ENCODE data around the gene PID1. TPM values are rescaled to one million over a fixed set of nuclear protein-coding genes. Genes with fewer than 3 reads are reported as not detected.

Gene PID1
- total RNA-seq, 2 experiments from 2014 or later, result not detected

DNA sequence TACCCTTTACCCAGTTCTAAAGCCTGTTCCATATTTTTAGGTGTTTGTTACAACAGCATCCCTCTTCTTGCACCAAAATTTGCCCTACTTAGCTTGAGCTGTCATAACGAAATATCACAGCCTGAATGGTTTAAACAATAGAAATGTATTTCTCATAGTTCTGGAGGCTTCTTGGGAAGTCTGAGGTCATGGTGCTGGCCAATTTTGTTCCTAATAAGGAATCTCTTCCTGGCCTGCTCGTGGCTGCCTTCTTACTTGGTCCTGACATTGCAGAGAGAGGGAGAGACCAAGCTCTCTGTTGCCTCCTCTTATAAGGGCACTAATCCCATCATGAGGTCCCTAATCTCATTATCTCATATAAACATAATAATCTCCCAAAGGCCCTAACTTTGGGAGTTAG lies 267.8 kb downstream of the PID1 start:
- intact Hi-C loops (cut with micrococcal nuclease; ENCODE audit: unreplicated experiment), result no loop called here
- ChIA-PET CTCF (ENCODE audit: unreplicated experiment) (no interaction called here), POLR2A (no interaction called here)

DNA sequence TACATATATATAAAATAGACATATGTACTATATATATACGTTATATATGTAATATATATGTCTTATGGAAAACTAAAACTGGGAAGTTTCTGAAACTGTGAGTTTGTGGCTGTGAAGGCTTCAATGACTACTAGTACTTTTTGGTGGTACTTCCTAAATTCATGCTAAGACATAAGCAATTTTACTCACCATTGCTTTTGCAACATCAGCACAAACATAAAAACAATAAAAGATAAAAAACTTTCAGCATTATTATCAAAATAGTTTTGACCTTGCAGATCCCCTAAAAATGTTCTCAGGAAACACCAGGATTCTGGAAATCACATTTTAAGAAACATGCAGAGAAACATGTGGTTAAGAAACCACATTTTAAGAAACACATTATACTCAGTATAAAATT lies 269.9 kb downstream of the PID1 start:
- no peak overlapping the region for H3K27ac ChIP-seq (ENCODE audit: low read depth, low read length, poor library complexity, severe bottlenecking)
- no peak for DNase-seq (ENCODE audit: low spot score)
- H3K4me2 ChIP-seq (ENCODE audit: low read length), result no peak overlapping the region
- H3K4me3 ChIP-seq (ENCODE audit: low read depth, low read length, poor library complexity, severe bottlenecking), result no peak overlapping the region
- no peaks in the 10 kb centered on the region for H4K20me1 ChIP-seq (ENCODE audit: insufficient read depth, low read length)
- H3K9me2 ChIP-seq (ENCODE audit: insufficient read depth, low read length), result no peaks in the 10 kb centered on the region
- TF ChIP-seq EZH2phosphoT487 (IDR thresholded peaks at IDR 0.05; ENCODE audit: borderline replicate concordance, low read depth, low read length) (no peak), CTCF (conservative IDR thresholded peaks at IDR 0.05; ENCODE audit: low read length) (no peak)
- POLR2A ChIA-PET, result no interaction called here
- H3K36me3 ChIP-seq (ENCODE audit: insufficient read depth, low read length), result no peaks in the 10 kb centered on the region
- no peaks in the 10 kb centered on the region for H3K9me3 ChIP-seq (ENCODE audit: low read length)
- intact Hi-C loops (cut with micrococcal nuclease; ENCODE audit: unreplicated experiment), result no loop called here
- no peaks in the 10 kb centered on the region for H3K4me1 ChIP-seq (ENCODE audit: insufficient read depth, low read length, poor library complexity, severe bottlenecking)
- no peaks in the 10 kb centered on the region for H3K79me2 ChIP-seq (ENCODE audit: insufficient read depth, low read depth, low read length)
- no TSS peak for BruUV-seq (replicated peaks)
- H2AFZ ChIP-seq (ENCODE audit: low read length), result no peak overlapping the region
- CTCF ChIA-PET (ENCODE audit: unreplicated experiment), result no interaction called here

More for the DNA sequence above, 267.8 kb downstream of the PID1 start:
- no peak overlapping the region for H3K27ac ChIP-seq (ENCODE audit: low read depth, low read length, poor library complexity, severe bottlenecking)
- H3K9me2 ChIP-seq (ENCODE audit: insufficient read depth, low read length), result no peaks in the 10 kb centered on the region
- no TSS peak for BruUV-seq (replicated peaks)
- no peaks in the 10 kb centered on the region for H3K79me2 ChIP-seq (ENCODE audit: insufficient read depth, low read depth, low read length)
- no peak overlapping the region for H3K4me3 ChIP-seq (ENCODE audit: low read depth, low read length, poor library complexity, severe bottlenecking)
- no peak for TF ChIP-seq CTCF (conservative IDR thresholded peaks at IDR 0.05; ENCODE audit: low read length)
- no peak for TF ChIP-seq EZH2phosphoT487 (IDR thresholded peaks at IDR 0.05; ENCODE audit: borderline replicate concordance, low read depth, low read length)
- no peak overlapping the region for H3K4me2 ChIP-seq (ENCODE audit: low read length)
- no peaks in the 10 kb centered on the region for H3K36me3 ChIP-seq (ENCODE audit: insufficient read depth, low read length)
- H3K9me3 ChIP-seq (ENCODE audit: low read length), result no peaks in the 10 kb centered on the region
- H2AFZ ChIP-seq (ENCODE audit: low read length), result no peak overlapping the region
- no peaks in the 10 kb centered on the region for H4K20me1 ChIP-seq (ENCODE audit: insufficient read depth, low read length)
- H3K4me1 ChIP-seq (ENCODE audit: insufficient read depth, low read length, poor library complexity, severe bottlenecking), result no peaks in the 10 kb centered on the region
- DNase-seq (ENCODE audit: low spot score), result no peak

GRCh38 chr2:228999326-228999725 lies 271.8 kb downstream of the PID1 start:
- Histone ChIP-seq H3K79me2 (ENCODE audit: insufficient read depth, low read depth, low read length) (no peaks in the 10 kb centered on the region), H3K27ac (ENCODE audit: low read depth, low read length, poor library complexity, severe bottlenecking) (no peak overlapping the region), H3K9me3 (ENCODE audit: low read length) (no peaks in the 10 kb centered on the region), H3K36me3 (ENCODE audit: insufficient read depth, low read length) (no peaks in the 10 kb centered on the region), H3K4me3 (ENCODE audit: low read depth, low read length, poor library complexity, severe bottlenecking) (no peak overlapping the region), H2AFZ (ENCODE audit: low read length) (no peak overlapping the region), H3K4me1 (ENCODE audit: insufficient read depth, low read length, poor library complexity, severe bottlenecking) (no peaks in the 10 kb centered on the region), H3K9me2 (ENCODE audit: insufficient read depth, low read length) (no peaks in the 10 kb centered on the region), H3K4me2 (ENCODE audit: low read length) (no peak overlapping the region), H4K20me1 (ENCODE audit: insufficient read depth, low read length) (no peaks in the 10 kb centered on the region)
- CTCF ChIA-PET (ENCODE audit: unreplicated experiment), result no interaction called here
- no peak for DNase-seq (ENCODE audit: low spot score)
- no TSS peak for BruUV-seq (replicated peaks)
- POLR2A ChIA-PET, result no interaction called here
- TF ChIP-seq EZH2phosphoT487 (IDR thresholded peaks at IDR 0.05; ENCODE audit: borderline replicate concordance, low read depth, low read length), result no peak
- no peak for TF ChIP-seq CTCF (conservative IDR thresholded peaks at IDR 0.05; ENCODE audit: low read length)
- intact Hi-C loops (cut with micrococcal nuclease; ENCODE audit: unreplicated experiment), result no loop called here

Measured in OCI-LY7 (cell line).